Measurements from ENCODE around the gene ARID2. TPM values are rescaled to one million over a fixed set of nuclear protein-coding genes. Genes with fewer than 3 reads are reported as not detected.

The ARID2 gene
- total RNA-seq, 1 experiment from 2014 or later, result 15.4 TPM

- ChIA-PET CTCF (no interaction called here), POLR2A (ENCODE audit: unreplicated experiment) (no interaction called here)
- no peak overlapping the region for H2AFZ ChIP-seq (ENCODE audit: low read length)
- DNase-seq (no peak), ATAC-seq (no peak)
- H3F3A ChIP-seq (ENCODE audit: low read length, unreplicated experiment), result no peaks in the 10 kb centered on the region
- intact Hi-C loops (cut with micrococcal nuclease), result no loop called here
- H3K4me2 ChIP-seq (ENCODE audit: low read length), result no peak overlapping the region
- H3K4me1 ChIP-seq (ENCODE audit: insufficient read depth, low read length), result no peaks in the 10 kb centered on the region
- no peaks in the 10 kb centered on the region for H3K27me3 ChIP-seq (ENCODE audit: low read length)
- H3K9me2 ChIP-seq (replicated peaks; ENCODE audit: low read length), result no peaks in the 10 kb centered on the region
- H4K20me1 ChIP-seq (ENCODE audit: low read length), result no peaks in the 10 kb centered on the region
- no peak overlapping the region for H3K4me3 ChIP-seq (ENCODE audit: low read length)
- no peaks in the 10 kb centered on the region for H3K79me2 ChIP-seq (ENCODE audit: low read length)
- no peaks in the 10 kb centered on the region for H3K9me3 ChIP-seq (ENCODE audit: low read length)
- H3K36me3 ChIP-seq (ENCODE audit: low read depth, low read length), result no peaks in the 10 kb centered on the region; the same call in 1 of the 2 replicates
- BruUV-seq (replicated peaks), result no TSS peak
- TF ChIP-seq EZH2phosphoT487 (IDR thresholded peaks at IDR 0.05; ENCODE audit: borderline replicate concordance, low read length) (no peak), EZH2 (IDR thresholded peaks at IDR 0.05; ENCODE audit: low read length, unreplicated experiment) (no peak)
- TF ChIP-seq, protein P1, sequence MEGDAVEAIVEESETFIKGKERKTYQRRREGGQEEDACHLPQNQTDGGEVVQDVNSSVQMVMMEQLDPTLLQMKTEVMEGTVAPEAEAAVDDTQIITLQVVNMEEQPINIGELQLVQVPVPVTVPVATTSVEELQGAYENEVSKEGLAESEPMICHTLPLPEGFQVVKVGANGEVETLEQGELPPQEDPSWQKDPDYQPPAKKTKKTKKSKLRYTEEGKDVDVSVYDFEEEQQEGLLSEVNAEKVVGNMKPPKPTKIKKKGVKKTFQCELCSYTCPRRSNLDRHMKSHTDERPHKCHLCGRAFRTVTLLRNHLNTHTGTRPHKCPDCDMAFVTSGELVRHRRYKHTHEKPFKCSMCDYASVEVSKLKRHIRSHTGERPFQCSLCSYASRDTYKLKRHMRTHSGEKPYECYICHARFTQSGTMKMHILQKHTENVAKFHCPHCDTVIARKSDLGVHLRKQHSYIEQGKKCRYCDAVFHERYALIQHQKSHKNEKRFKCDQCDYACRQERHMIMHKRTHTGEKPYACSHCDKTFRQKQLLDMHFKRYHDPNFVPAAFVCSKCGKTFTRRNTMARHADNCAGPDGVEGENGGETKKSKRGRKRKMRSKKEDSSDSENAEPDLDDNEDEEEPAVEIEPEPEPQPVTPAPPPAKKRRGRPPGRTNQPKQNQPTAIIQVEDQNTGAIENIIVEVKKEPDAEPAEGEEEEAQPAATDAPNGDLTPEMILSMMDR (conservative IDR thresholded peaks at IDR 0.05; ENCODE audit: low read depth, low read length), result no peak
- no peak overlapping the region for H3K9ac ChIP-seq (ENCODE audit: low read length)
- H3K27ac ChIP-seq (ENCODE audit: low read length), result no peak overlapping the region
Observed at GRCh38 chr12:45907955-45908354, 178.4 kb downstream of the ARID2 start.

- no peak overlapping the region for H2AFZ ChIP-seq (ENCODE audit: low read length)
- CTCF ChIA-PET, result no interaction called here
- H3K27me3 ChIP-seq (ENCODE audit: low read length), result no peaks in the 10 kb centered on the region
- H3K36me3 ChIP-seq (ENCODE audit: low read depth, low read length), result no peaks in the 10 kb centered on the region; the same call in 1 of the 2 replicates
- POLR2A ChIA-PET (ENCODE audit: unreplicated experiment), result no interaction called here
- H3F3A ChIP-seq (ENCODE audit: low read length, unreplicated experiment), result no peaks in the 10 kb centered on the region
- no peaks in the 10 kb centered on the region for H4K20me1 ChIP-seq (ENCODE audit: low read length)
- intact Hi-C loops (cut with micrococcal nuclease), result no loop called here
- no peak overlapping the region for H3K27ac ChIP-seq (ENCODE audit: low read length)
- H3K4me2 ChIP-seq (ENCODE audit: low read length), result no peak overlapping the region
- H3K9me2 ChIP-seq (replicated peaks; ENCODE audit: low read length), result no peaks in the 10 kb centered on the region
- no peak overlapping the region for H3K9ac ChIP-seq (ENCODE audit: low read length)
- no TSS peak for BruUV-seq (replicated peaks)
- TF ChIP-seq EZH2 (IDR thresholded peaks at IDR 0.05; ENCODE audit: low read length, unreplicated experiment) (no peak), EZH2phosphoT487 (IDR thresholded peaks at IDR 0.05; ENCODE audit: borderline replicate concordance, low read length) (no peak)
- TF ChIP-seq, protein P1 (conservative IDR thresholded peaks at IDR 0.05; ENCODE audit: low read depth, low read length), result no peak
- no peak overlapping the region for H3K4me3 ChIP-seq (ENCODE audit: low read length)
- no peaks in the 10 kb centered on the region for H3K79me2 ChIP-seq (ENCODE audit: low read length)
- DNase-seq (no peak), ATAC-seq (no peak)
- H3K9me3 ChIP-seq (ENCODE audit: low read length), result no peaks in the 10 kb centered on the region
- H3K4me1 ChIP-seq (ENCODE audit: insufficient read depth, low read length), result no peaks in the 10 kb centered on the region
Observed at GRCh38 chr12:45909041-45909713, 179.7 kb downstream of the ARID2 start.

DNA sequence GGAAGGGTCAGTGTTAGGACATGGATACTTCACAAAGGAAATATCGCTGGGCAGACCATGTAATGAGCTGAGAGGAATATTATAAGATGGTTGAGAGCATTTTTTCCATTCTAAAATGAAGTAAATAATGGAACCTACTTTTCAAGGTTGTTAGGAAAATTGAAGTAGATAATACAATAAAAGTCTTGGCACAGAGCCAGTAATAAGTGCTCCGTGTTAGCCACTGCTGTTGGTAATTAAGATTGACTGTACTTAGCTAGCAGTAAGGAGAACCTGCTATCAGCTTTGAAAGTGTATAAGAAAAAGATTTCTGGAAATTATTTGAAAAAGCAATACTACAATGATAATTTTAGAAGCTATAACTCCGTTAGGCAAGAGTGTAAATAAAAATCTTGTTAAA lies 183.3 kb downstream of the ARID2 start:
- Histone ChIP-seq H3K4me2 (ENCODE audit: low read length) (no peak overlapping the region), H3F3A (ENCODE audit: low read length, unreplicated experiment) (no peaks in the 10 kb centered on the region), H3K4me1 (ENCODE audit: insufficient read depth, low read length) (no peaks in the 10 kb centered on the region), H4K20me1 (ENCODE audit: low read length) (no peaks in the 10 kb centered on the region), H3K36me3 (ENCODE audit: low read depth, low read length) (no peaks in the 10 kb centered on the region), H3K79me2 (ENCODE audit: low read length) (no peaks in the 10 kb centered on the region), H3K4me3 (ENCODE audit: low read length) (no peak overlapping the region), H3K9ac (ENCODE audit: low read length) (no peak overlapping the region), H3K27me3 (ENCODE audit: low read length) (no peaks in the 10 kb centered on the region), H3K9me3 (ENCODE audit: low read length) (no peaks in the 10 kb centered on the region), H2AFZ (ENCODE audit: low read length) (no peak overlapping the region), H3K9me2 (replicated peaks; ENCODE audit: low read length) (no peaks in the 10 kb centered on the region), H3K27ac (ENCODE audit: low read length) (no peak overlapping the region)
- intact Hi-C loops (cut with micrococcal nuclease), result no loop called here
- no peak for DNase-seq
- TF ChIP-seq, protein P1 (conservative IDR thresholded peaks at IDR 0.05; ENCODE audit: low read depth, low read length), result no peak
- TF ChIP-seq EZH2 (IDR thresholded peaks at IDR 0.05; ENCODE audit: low read length, unreplicated experiment) (no peak), EZH2phosphoT487 (IDR thresholded peaks at IDR 0.05; ENCODE audit: borderline replicate concordance, low read length) (no peak)
- no peak for ATAC-seq
- no TSS peak for BruUV-seq (replicated peaks)
- ChIA-PET CTCF (no interaction called here), POLR2A (ENCODE audit: unreplicated experiment) (no interaction called here)

Measured in PC-3 (cell line).